Measurements from ENCODE around the gene ALDH1L1. TPM values are rescaled to one million over a fixed set of nuclear protein-coding genes. Genes with fewer than 3 reads are reported as not detected.

ALDH1L1 gene
- total and polyA plus RNA-seq, 2 donors: 11.5 to 24.0 TPM

DNA sequence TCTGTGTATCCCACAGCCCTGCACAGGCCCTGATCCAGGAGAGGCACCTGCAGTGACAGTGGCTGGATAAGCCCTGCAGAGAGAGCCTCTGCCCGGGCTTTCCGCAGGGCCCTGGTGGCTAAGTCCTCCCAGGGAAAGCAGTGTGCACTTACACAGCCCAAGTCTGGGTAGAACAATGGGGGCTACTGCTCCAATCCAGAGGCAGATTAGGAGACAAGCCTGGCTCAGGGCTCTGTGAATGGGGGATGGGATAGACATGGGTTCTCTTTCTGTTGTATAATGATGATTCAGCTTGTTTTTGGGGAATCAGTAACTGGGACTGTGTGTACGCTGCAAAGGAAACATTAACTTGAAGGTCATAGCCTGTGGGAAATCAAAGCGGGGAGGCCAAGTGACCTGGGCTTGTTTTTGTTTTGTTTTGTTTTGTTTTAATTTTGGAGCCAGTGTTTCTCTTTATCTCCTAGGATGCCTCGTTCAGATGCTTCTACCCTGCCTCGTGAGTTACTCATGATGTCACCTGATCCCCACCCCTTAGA is 4.1 kb upstream of the ALDH1L1 start:
- H3K4me3 ChIP-seq (ENCODE audit: low read depth, low read length): no peak overlapping the region
- H3K27ac ChIP-seq (ENCODE audit: low read depth): no peak overlapping the region
- H3K4me1 ChIP-seq (ENCODE audit: insufficient read depth): no peaks in the 10 kb centered on the region
- WGBS: 78% methylated on average over 6 of the region's 6 CpGs
- no peak for DNase-seq (ENCODE audit: extremely low spot score)
- H3K36me3 ChIP-seq (ENCODE audit: insufficient read depth): no peaks in the 10 kb centered on the region

DNA sequence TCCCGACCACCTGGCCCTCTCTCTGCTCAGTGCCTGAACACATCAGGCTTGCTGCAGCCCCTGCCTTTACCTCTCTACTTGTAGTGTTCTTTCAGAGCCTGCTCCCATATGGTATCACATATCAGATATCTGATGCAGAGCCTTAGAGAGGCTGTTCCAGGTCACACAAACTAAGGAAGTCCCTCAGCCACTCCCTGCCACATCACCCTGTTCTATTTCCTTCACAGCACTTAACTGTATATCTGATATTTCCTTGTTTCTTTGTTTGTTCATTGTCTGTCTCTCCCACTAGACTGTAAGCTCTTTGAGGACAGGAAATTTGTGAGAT is 976 bp upstream of the ALDH1L1 start:
- Histone ChIP-seq H3K36me3 (ENCODE audit: insufficient read depth) (no peaks in the 10 kb centered on the region), H3K4me3 (ENCODE audit: low read depth, low read length) (peak overlapping the region; percentile 59), H3K27ac (ENCODE audit: low read depth) (peak overlapping the region; percentile 93), H3K4me1 (ENCODE audit: insufficient read depth) (no peaks in the 10 kb centered on the region)
- WGBS: 17% methylated on average over 1 of the region's 1 CpG
- DNase-seq (ENCODE audit: extremely low spot score): no peak

DNA sequence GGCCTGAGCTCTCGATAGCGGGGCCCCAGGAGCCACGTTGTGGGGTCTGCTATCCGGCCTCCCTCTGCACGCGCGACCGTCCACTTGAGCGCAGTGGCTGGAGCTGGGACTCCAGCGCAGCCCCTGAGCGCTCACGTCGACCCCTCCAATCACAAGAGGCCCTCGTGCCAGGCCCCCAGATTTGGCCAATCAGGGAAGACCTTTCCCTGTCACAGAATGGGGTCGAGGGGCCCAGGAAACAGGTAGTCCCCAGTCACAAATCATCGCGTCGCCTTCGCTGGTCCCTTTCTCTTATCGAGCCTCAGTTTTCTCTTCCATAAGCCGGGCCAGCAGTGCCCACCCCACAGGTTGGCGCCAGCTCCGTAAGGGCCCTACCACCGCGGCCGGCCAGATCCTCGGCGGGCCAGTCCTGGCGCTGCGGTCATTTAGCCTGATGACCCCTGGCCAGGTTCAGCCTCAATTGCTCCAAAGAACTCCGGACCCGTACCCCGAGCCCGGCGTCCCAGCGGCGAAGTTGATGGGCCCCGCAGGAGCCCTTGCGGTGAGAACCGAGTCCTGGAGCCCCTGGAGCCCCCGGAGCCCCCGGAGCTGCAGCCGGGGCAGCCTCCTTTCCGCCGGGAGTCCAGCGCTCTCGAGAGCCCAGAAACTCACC is 435 bp downstream of the ALDH1L1 start:
- H3K4me3 ChIP-seq (ENCODE audit: low read depth, low read length): peak overlapping the region; percentile 59
- peak overlapping the region; percentile 93 for H3K27ac ChIP-seq (ENCODE audit: low read depth)
- H3K36me3 ChIP-seq (ENCODE audit: insufficient read depth): no peaks in the 10 kb centered on the region
- H3K4me1 ChIP-seq (ENCODE audit: insufficient read depth): no peaks in the 10 kb centered on the region
- DNase-seq (ENCODE audit: extremely low spot score): no peak
- WGBS: 7% methylated on average over 47 of the region's 47 CpGs

DNA sequence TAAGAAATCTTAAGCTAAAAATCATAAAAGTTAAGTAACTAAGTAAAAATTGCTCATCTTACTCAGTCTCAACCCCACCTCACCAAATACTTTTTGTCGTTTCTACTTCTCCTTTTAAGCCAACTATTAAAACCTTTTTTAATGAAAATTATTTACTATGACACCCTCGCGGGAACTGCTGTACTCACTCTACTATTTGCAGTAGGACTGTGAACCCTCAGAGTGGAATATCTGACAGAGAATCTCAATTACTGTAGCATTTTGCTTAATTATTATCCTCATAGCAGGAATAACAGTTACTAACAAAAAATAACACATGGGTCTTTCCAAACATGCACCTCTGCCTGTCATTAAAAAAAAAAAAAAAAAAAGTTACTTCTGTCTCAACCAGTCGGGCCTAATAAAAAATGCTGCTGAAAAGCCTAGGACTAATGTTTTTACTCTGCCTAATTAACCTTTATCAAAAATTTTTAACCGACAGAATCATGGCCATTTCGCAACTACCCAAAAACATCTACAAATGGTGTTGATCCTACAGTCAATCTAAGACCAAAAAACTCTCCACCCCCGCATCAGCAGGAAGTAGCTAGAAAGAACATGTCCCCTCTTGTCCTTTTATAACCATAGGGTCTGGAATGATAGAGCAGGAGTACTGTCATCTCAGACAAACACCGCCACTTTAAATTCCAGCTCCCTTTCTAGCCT is 10.2 kb downstream of the ALDH1L1 start:
- no peaks in the 10 kb centered on the region for H3K4me1 ChIP-seq (ENCODE audit: insufficient read depth)
- H3K4me3 ChIP-seq (ENCODE audit: low read depth, low read length): no peak overlapping the region
- peak; percentile 51 for DNase-seq (ENCODE audit: extremely low spot score)
- H3K36me3 ChIP-seq (ENCODE audit: insufficient read depth): no peaks in the 10 kb centered on the region
- H3K27ac ChIP-seq (ENCODE audit: low read depth): no peak overlapping the region
- whole genome bisulfite sequencing: 76% methylated on average over 8 of the region's 8 CpGs

DNA sequence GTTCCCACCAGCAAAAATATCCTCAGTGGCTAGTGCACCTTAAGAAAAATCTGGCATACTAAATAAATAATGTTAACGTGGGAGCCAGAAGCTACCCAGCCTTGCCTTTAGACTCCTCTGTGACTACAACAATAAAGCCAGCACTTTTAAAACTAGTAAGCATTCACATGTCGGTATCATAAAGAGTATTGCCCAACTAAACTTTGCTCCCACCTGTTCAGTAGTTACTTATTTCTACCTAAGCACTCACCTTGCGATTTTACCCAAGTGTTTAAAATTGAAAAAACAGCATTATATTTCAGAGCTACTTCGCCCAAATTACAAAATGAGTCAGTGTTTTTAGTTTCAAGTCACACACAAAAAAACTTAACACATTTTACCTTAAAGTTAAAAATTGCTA is 12.8 kb downstream of the ALDH1L1 start:
- Histone ChIP-seq H3K36me3 (ENCODE audit: insufficient read depth) (no peaks in the 10 kb centered on the region), H3K4me3 (ENCODE audit: low read depth, low read length) (no peak overlapping the region), H3K27ac (ENCODE audit: low read depth) (no peak overlapping the region), H3K4me1 (ENCODE audit: insufficient read depth) (no peaks in the 10 kb centered on the region)
- 78% methylated on average over 4 of the region's 4 CpGs for WGBS
- no peak for DNase-seq (ENCODE audit: extremely low spot score)

DNA sequence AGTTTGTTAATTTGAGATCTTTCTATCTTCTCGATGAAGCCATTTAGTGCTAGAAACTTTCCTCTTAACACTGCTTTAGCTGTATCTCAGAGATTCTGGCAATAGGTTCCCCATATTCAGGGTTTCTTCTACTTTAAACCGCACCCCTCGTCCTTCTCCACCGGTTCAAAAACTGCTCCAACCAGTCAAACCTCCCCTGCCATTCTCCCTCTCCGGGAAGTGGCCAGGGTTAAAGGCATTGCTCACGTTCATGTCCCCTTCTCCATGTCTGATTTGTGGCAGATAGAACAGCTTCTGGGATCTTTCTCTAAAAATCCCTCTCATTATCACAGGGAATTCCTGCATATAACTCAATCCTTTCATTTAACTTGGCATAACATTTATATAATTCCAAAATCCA is 14.4 kb downstream of the ALDH1L1 start:
- H3K4me1 ChIP-seq (ENCODE audit: insufficient read depth): no peaks in the 10 kb centered on the region
- no peaks in the 10 kb centered on the region for H3K36me3 ChIP-seq (ENCODE audit: insufficient read depth)
- 61% methylated on average over 6 of the region's 6 CpGs for WGBS
- no peak overlapping the region for H3K27ac ChIP-seq (ENCODE audit: low read depth)
- H3K4me3 ChIP-seq (ENCODE audit: low read depth, low read length): no peak overlapping the region
- no peak for DNase-seq (ENCODE audit: extremely low spot score)

DNA sequence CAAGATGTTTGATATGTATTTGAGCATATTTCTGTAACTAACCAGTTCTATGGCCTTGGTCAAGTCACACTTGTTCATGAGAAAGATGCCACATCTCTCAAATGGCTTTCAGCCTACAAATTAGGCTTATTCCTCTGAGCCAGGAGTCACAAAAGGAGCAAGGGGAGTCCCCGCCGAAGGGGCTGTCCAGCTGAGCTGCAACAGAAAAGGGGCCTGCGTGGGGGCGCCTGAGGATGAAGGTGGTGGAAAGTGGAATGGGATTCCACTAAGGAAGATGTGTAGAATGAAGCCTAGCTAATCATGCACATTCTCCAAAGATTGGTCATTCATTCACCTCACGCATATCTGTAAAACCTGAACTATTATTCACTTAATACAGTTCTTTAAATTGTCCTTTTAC is 19.1 kb downstream of the ALDH1L1 start:
- no peak overlapping the region for H3K27ac ChIP-seq (ENCODE audit: low read depth)
- H3K36me3 ChIP-seq (ENCODE audit: insufficient read depth): no peaks in the 10 kb centered on the region
- no peaks in the 10 kb centered on the region for H3K4me1 ChIP-seq (ENCODE audit: insufficient read depth)
- H3K4me3 ChIP-seq (ENCODE audit: low read depth, low read length): no peak overlapping the region
- 88% methylated on average over 5 of the region's 5 CpGs for WGBS
- DNase-seq (ENCODE audit: extremely low spot score): no peak

DNA sequence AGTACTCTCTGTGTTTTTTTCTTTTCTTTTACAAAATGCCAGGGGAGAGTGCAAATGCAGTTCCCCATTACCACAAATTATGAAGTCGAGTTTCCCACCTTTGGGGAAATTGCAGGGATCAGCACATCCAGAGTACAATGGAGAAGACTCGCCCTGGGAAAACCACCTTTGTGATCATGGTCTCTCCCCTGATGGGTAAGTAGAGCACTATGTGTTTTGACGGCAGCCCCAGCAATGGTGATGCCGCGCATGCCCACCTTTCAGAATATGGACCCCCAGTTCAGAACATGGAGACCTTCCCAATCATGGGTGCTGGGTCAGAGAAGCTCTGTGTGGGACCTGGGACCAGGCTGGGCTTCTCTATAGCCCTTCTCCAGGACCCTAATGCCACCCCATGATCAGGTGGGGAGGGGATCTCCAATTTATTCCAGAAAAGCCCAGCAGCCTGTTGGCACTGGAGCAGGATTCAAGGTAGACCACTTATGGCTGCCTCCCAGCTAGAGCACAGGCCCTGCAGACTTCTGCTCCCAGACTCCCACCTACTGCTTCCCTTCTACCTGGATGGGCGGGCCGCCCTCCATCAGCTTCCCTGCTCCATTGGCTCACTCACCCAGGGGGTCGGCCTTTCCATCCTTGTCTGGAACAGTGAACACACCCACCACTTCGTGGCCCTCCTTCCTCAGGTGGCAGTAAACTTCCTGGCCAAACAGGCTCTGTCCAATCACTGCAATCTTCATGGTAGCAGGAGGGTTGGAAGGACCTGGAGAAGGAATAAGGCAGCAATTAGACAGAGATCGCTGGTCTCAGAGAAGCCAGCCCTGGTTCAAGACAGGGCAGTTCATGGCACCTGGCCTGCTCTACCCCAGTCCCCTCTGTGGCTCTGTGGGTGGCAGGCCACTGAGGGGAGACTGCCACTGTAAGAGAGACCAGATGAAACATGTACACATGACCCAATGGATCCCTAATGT is 19.9 kb downstream of the ALDH1L1 start:
- Histone ChIP-seq H3K36me3 (ENCODE audit: insufficient read depth) (no peaks in the 10 kb centered on the region), H3K4me3 (ENCODE audit: low read depth, low read length) (no peak overlapping the region), H3K4me1 (ENCODE audit: insufficient read depth) (no peaks in the 10 kb centered on the region), H3K27ac (ENCODE audit: low read depth) (no peak overlapping the region)
- 89% methylated on average over 10 of the region's 10 CpGs for WGBS
- DNase-seq (ENCODE audit: extremely low spot score): no peak

DNA sequence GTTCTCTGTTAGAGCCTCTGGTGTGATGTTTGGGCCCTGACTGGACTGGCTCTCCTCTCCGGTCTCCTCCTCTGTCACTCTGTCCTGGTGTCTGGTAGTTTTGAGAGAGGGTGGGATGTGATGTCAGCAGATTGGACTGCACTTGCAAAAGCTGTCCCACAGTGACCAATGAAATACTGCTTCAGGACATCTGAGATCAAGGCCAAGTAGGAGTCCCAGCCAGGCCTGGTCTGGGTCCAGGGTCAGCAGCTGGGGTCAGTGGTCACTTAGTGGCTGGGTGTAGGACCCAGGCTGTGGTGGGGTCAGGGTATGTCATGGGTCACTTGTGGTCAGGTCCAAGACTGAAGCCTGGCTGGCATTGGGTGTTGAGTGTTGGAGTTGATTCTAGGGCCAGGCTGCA is 20.9 kb downstream of the ALDH1L1 start:
- WGBS: 87% methylated on average over 1 of the region's 1 CpG
- DNase-seq (ENCODE audit: extremely low spot score): no peak
- Histone ChIP-seq H3K4me1 (ENCODE audit: insufficient read depth) (no peaks in the 10 kb centered on the region), H3K27ac (ENCODE audit: low read depth) (no peak overlapping the region), H3K4me3 (ENCODE audit: low read depth, low read length) (no peak overlapping the region), H3K36me3 (ENCODE audit: insufficient read depth) (no peaks in the 10 kb centered on the region)

DNA sequence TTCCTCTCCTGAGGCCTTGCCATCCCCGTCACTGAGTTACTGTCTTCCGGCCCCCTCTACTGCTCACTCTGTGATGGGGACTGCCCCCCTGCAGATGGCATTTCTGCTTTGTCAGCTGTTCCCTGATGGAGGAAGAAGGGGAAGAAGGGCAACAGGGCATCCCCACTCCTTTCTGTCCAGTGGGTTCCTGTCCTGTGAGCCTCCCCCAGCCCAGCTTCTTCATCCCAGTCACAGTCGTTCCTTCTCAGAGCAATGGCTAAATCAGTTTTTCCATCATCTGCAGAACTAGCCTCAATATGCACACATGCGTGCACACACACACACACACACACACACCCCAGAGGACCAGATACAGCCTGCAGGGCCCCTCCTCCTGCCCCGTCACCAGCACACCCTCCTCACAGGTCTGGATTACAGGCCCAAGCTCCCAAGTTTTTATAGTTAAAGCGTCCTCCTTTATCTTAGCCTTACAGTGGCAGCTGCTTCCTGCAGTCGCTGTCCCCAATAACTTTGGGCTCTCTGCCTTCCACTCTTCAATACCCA is 21.4 kb downstream of the ALDH1L1 start:
- 80% methylated on average over 7 of the region's 7 CpGs for WGBS
- H3K4me3 ChIP-seq (ENCODE audit: low read depth, low read length): no peak overlapping the region
- no peak overlapping the region for H3K27ac ChIP-seq (ENCODE audit: low read depth)
- no peaks in the 10 kb centered on the region for H3K4me1 ChIP-seq (ENCODE audit: insufficient read depth)
- no peaks in the 10 kb centered on the region for H3K36me3 ChIP-seq (ENCODE audit: insufficient read depth)
- DNase-seq (ENCODE audit: extremely low spot score): no peak

DNA sequence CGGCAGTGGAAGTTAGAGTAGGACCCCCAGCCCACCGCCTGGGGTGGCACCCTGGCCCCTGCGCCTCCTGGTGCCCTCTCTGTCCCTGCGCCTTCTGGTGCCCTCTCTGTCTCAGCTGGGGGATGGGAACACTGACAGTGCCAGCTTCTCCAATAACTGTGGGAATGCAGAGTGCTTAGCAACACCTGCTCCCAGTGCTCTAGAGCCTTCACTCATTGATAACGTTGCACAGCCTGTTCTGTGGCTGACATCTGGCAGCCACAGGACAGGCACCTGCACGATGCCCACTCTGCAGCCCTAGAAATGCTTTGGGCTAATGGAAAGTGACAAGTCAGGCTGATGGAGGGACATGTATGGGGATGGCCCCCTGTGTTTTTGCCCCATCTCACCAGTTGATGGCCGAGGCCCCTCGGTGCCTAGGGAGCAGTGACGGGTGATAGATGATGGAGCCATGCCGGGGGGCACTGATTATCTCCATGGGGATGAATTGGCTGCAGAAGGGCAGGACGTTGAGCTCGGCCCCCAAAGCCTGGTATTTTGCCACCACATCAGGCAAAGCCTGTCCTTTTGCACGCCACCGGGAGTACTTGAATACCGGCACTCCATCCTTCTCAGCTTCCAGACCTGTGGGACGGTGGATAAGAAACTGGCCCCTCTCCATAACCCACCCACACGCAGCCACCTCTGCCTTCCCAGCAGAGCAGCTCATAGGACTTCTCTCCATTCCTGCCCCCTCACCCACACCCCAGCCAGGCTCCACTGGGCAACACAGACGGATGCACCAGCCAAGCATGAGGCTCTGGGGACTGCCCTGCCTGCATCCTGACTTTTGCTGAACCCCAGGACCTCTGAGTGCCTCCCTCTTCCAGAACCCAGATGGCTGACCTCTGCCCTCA is 22.1 kb downstream of the ALDH1L1 start:
- H3K4me3 ChIP-seq (ENCODE audit: low read depth, low read length): no peak overlapping the region
- no peaks in the 10 kb centered on the region for H3K36me3 ChIP-seq (ENCODE audit: insufficient read depth)
- H3K27ac ChIP-seq (ENCODE audit: low read depth): no peak overlapping the region
- WGBS: 88% methylated on average over 18 of the region's 18 CpGs
- H3K4me1 ChIP-seq (ENCODE audit: insufficient read depth): no peaks in the 10 kb centered on the region
- no peak for DNase-seq (ENCODE audit: extremely low spot score)

DNA sequence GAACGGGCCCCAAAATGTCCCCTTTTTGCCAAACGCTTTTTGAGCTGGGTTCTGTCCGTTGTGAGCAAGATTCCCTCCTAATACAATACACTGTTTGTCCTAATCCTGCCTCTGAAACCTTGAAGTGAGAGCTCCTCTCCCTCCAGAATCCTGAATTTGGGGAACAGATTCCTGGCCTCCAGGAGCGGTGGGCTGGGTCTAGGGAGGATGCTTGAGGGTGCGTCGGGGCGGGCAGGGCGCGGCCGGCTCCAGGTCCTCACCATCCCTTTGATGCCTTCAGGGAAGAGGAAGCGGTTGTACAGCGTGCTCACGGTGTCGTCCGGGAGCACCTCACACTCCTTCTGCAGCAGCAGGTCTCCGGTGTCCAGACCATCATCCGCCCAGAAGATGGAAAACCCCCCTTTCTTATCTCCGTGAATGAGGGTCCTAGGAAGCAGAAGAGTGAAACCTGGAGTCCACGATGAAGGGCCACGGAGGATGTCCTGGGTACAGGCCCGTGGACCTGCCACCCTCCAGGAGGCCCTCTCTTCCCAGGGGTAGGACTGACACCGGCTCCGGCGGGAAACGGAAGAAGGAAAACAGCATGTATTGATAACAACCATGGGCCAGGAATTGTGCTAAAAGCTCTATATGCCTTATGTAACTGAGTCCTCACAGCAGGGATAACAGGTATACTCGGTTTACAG is 23.2 kb downstream of the ALDH1L1 start:
- Histone ChIP-seq H3K36me3 (ENCODE audit: insufficient read depth) (no peaks in the 10 kb centered on the region), H3K27ac (ENCODE audit: low read depth) (no peak overlapping the region), H3K4me1 (ENCODE audit: insufficient read depth) (no peaks in the 10 kb centered on the region), H3K4me3 (ENCODE audit: low read depth, low read length) (no peak overlapping the region)
- DNase-seq (ENCODE audit: extremely low spot score): no peak
- 94% methylated on average over 26 of the region's 26 CpGs for WGBS
